Thyroid gland (tissue), 4 donors: ENCODE data around the gene P2RX2.

Source experiments
- CTCF ChIP-seq, 6 experiments: fragments of 200-600 bp in 3 of 6; fragments of 450-650 bp in 3 of 6; sonication (generic) in 3 of 6; IDR thresholded peaks; one replicate each; pipeline ENCODE4 v1.5.1; 2016 to 2019; ENCODE audit warnings: antibody characterized with exemption in 6 of 6, mild to moderate bottlenecking in 2 of 6, inconsistent platforms in 1 of 6, moderate library complexity in 1 of 6
- POLR2A ChIP-seq, 2 donors: fragments of 450-650 bp; IDR thresholded peaks; one replicate each; pipeline ENCODE4 v1.6.1; 2017; ENCODE audit warnings: antibody characterized with exemption in 2 of 2, mild to moderate bottlenecking in 2 of 2, moderate library complexity in 1 of 2

DNA sequence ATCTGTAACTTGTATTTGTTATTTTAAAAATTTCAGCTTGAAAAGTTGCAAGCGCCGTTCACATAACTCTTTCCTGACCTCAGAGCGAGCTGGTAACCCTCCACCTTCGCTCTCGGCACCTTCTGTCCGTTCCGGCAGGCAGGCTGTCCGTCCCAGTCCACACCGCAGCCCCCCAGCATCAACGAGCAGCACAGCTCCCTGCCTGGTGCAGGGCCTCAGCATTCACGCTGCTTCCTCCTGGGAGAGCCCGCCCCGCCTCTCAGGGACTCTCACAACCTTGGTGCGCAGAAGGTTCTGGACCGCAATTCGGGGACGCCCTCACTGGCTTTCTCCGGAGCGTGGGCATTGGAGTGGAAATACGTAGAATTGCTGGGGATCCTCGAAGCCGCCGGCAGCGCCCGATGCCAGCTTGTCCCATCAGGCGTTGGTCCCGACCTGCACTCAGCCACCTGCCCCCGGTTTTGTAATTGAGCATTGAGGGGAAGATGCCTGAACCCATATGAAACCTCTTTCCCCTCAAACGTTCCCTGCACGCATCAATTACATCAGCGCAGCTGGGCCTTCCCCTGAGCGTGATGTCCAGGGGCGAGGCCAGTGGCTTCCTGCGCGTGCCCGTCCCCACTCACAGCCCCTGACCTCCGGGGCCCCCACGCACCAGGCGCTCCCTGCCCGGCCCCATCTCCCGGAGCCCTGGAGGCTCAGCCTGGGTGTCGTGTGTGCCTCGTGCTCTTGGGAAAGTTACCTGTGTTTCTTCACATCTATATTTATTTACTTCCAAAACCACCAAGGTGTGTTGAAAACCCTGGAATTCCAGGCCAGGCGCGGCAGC is 27.3 kb upstream of the P2RX2 start:
- no peak for TF ChIP-seq CTCF (IDR thresholded peaks at IDR 0.05)
- no peak for TF ChIP-seq POLR2A (IDR thresholded peaks at IDR 0.05)
